ENCODE results near the gene AGBL3.

The AGBL3 gene

DNA sequence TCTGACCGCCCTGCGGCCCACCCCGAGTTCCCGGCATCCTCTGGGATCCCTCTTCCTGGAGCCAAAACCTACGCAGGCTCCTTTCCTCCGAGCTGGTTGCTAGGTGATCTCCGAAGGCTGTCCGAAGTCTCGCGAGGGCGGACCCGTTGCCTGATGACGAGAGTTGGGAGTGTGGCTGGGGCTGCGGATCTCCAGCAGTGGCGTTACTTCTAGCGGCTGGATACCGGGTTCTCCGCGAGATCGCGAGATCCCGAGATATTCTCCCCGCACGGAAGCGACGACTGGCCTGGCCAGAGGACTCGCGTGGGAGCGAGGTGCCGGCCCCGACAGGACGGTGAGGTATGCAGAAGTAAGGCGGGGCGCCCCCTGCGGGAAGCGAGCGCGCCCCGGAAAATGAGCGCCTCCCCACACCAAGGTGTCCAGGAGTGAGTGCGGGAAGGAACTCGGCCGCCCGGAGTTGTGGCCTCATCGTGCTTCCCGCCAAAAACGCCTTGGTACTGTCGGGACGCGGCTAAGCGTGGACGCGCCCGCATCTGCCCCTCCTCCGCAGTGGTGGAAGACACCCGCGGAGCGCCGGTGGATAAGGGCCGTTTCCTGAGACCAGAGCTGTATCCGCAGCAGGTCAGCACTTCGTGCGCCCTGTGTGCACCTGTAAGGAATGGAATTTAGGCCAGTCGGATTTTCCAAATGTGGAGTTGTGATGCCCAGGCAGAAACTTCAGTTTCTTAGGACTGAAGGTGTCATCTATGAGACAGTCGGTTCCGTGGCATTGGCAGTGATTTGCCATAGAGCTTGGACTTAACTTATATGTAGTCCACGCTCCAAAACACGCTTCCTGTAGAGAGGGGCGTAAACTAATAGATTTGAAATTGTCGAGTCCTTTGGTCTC is at the start of gene AGBL3:
AGBL3 (plus strand) TSS at position 146 of the 889 bp plus-strand sequence. CDS start 1,426 bp downstream, outside the sequence.
- peaks cover 12% of the 10 kb centered on the region for H3K4me1 Mint-ChIP-seq (ENCODE audit: low read depth)
- intact Hi-C loops (cut with micrococcal nuclease) = loop anchor here (1.0 to 5.0 kb wide), 3 partner anchors 161 to 224 kb away; partner anchors contain the start of genes CYREN and TMEM140
- peaks cover 18% of the 10 kb centered on the region for H3K36me3 Mint-ChIP-seq (ENCODE audit: low read depth)
- no peaks in the 10 kb centered on the region for H3K9me3 Mint-ChIP-seq
- H3K27ac Mint-ChIP-seq = peak within 1 kb of the TSS; percentile 95
- H3K27me3 Mint-ChIP-seq = no peaks in the 10 kb centered on the region
- peak within 1 kb of the TSS; percentile 98 for H3K4me3 Mint-ChIP-seq

DNA sequence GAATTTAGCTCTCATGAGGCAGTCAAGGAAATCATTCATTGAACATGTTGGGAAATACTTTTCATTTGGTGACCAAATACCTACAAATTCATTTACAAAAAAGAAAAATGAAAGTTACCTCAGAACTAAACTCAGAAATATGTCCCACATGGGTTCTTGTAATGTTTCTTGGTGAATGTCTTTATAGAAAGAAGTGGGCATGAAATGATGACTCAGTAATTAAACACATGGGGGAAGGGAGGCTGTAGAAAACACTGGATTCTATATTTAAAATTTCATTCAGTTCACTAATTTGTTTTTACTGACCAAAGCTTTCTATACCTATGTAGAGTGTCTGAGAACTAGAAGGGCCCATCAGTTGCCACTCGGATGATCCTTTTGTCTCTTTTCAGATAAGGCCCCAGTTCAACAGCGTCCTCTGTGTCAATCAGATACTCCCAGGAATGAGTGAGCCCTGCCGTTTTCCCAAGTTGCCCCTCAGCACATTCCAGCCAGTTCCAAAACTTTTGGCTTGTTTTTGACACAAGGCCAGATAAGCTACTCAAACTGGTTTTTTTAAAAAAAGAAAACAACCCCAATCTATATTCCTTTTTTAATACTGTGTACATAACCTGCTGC is 49.3 kb upstream of the AGBL3 start:
- H3K9me3 Mint-ChIP-seq = peaks cover 5% of the 10 kb centered on the region
- intact Hi-C loops (cut with micrococcal nuclease) = no loop called here
- H3K4me1 Mint-ChIP-seq (ENCODE audit: low read depth) = peaks cover 23% of the 10 kb centered on the region
- no peak overlapping the region for H3K4me3 Mint-ChIP-seq
- peak overlapping the region; percentile 73 for H3K27ac Mint-ChIP-seq
- no peaks in the 10 kb centered on the region for H3K27me3 Mint-ChIP-seq
- no peaks in the 10 kb centered on the region for H3K36me3 Mint-ChIP-seq (ENCODE audit: low read depth)

DNA sequence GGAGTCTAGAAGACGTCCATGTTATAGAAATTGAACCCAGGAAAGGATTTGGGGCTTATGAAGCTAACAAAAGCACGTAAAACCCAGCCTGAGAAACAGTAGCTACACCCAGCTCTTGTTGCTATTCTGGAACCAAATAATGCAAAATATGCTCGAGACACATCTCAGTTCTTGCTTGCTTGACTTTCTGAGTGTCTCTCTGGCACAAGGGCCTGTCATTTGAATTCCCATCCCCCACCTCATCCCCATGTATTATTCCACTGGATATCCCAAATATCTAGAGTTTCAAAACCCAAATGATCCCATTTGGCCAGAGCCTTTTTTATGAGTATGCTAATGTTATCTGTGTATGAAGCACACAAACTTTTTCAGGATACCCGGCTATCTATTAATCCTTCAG is 48.2 kb upstream of the AGBL3 start:
- H3K27me3 Mint-ChIP-seq = no peaks in the 10 kb centered on the region
- intact Hi-C loops (cut with micrococcal nuclease) = no loop called here
- peaks cover 18% of the 10 kb centered on the region for H3K4me1 Mint-ChIP-seq (ENCODE audit: low read depth)
- no peaks in the 10 kb centered on the region for H3K36me3 Mint-ChIP-seq (ENCODE audit: low read depth)
- peaks cover under 1% of the 10 kb centered on the region for H3K9me3 Mint-ChIP-seq
- no peak overlapping the region for H3K27ac Mint-ChIP-seq
- no peak overlapping the region for H3K4me3 Mint-ChIP-seq

DNA sequence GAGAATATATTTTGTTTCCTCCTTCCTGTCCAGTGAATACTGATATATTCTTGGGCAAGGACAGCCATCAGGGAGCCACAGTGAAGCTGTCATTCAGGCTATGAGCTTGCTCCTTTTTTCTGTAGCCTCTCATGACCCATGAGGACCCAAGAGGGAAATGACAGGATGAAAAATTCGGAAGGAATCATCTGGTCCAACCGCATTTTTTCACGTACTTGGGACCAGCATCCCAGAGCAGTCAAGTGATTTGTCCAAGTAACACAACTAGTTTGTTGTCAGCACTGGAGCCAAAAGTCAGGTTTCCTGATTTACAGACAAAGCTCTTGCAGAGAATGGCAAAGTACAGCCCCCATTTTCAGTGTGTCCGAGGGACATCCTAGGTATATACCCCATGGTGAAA is 47.2 kb upstream of the AGBL3 start:
- Mint-ChIP-seq H3K36me3 (ENCODE audit: low read depth) (no peaks in the 10 kb centered on the region), H3K27me3 (no peaks in the 10 kb centered on the region), H3K4me1 (ENCODE audit: low read depth) (peaks cover 9% of the 10 kb centered on the region), H3K9me3 (no peaks in the 10 kb centered on the region), H3K27ac (no peak overlapping the region), H3K4me3 (no peak overlapping the region)
- intact Hi-C loops (cut with micrococcal nuclease) = no loop called here

- intact Hi-C loops (cut with micrococcal nuclease) = loop anchor here (5.0 to 10.0 kb wide), 2 partner anchors 186 to 313 kb away; no protein-coding TSS in a partner anchor
- Mint-ChIP-seq H3K4me1 (ENCODE audit: low read depth) (peaks cover 9% of the 10 kb centered on the region), H3K36me3 (ENCODE audit: low read depth) (no peaks in the 10 kb centered on the region), H3K9me3 (no peaks in the 10 kb centered on the region), H3K4me3 (no peak overlapping the region), H3K27ac (no peak overlapping the region), H3K27me3 (no peaks in the 10 kb centered on the region)
These were observed 45.6 kb upstream of the AGBL3 start for GRCh38 chr7:134940729-134941128.

- Mint-ChIP-seq H3K36me3 (ENCODE audit: low read depth) (no peaks in the 10 kb centered on the region), H3K4me3 (no peak overlapping the region), H3K27me3 (no peaks in the 10 kb centered on the region), H3K4me1 (ENCODE audit: low read depth) (peaks cover 13% of the 10 kb centered on the region), H3K27ac (no peak overlapping the region), H3K9me3 (no peaks in the 10 kb centered on the region)
- intact Hi-C loops (cut with micrococcal nuclease) = loop anchor here (5.0 to 10.0 kb wide), 2 partner anchors 187 to 314 kb away; no protein-coding TSS in a partner anchor
These were observed 45.0 kb upstream of the AGBL3 start for GRCh38 chr7:134941185-134941900.

- Mint-ChIP-seq H3K9me3 (no peaks in the 10 kb centered on the region), H3K27ac (no peak overlapping the region), H3K4me1 (ENCODE audit: low read depth) (peaks cover 19% of the 10 kb centered on the region), H3K36me3 (ENCODE audit: low read depth) (no peaks in the 10 kb centered on the region), H3K27me3 (no peaks in the 10 kb centered on the region), H3K4me3 (no peak overlapping the region)
- intact Hi-C loops (cut with micrococcal nuclease) = loop anchor here (5.0 to 10.0 kb wide), 2 partner anchors 187 to 315 kb away; no protein-coding TSS in a partner anchor
These were observed 44.4 kb upstream of the AGBL3 start for GRCh38 chr7:134941952-134942351.

GRCh38 chr7:134942690-134943466 is 43.4 kb upstream of the AGBL3 start:
- peaks cover 3% of the 10 kb centered on the region for H3K27me3 Mint-ChIP-seq
- no peak overlapping the region for H3K27ac Mint-ChIP-seq
- H3K36me3 Mint-ChIP-seq (ENCODE audit: low read depth) = no peaks in the 10 kb centered on the region
- intact Hi-C loops (cut with micrococcal nuclease) = loop anchor here (5.0 to 10.0 kb wide), 2 partner anchors 188 to 316 kb away; no protein-coding TSS in a partner anchor
- H3K4me1 Mint-ChIP-seq (ENCODE audit: low read depth) = peaks cover 15% of the 10 kb centered on the region
- no peaks in the 10 kb centered on the region for H3K9me3 Mint-ChIP-seq
- no peak overlapping the region for H3K4me3 Mint-ChIP-seq

DNA sequence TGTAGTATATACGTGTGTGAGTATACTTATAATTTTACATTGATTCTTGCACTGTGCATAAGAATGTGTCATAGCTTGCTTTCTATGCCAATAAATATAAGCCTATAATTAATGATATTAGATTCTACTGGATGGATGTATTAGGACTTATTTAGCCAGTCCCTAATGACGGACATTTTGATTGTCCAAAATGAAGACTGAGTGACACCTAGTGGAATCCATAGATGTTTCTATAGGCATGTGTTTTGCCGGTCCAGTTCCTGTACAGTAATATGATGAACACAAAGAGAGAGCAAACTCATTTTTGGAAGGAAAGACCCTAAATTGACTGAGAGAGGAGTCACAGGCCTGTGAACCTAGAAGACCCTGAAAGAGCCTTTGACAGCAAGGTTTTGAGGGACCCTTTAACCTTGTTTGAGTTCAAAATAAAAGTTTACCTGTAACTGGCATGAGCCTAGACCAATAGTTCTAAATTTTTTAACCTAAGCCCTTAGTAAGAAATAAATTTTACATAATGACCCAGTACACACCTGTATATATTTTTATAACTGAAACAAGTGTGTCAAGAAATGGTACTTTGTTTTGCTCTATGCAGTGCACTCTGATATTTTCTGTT is 42.4 kb upstream of the AGBL3 start:
- no peaks in the 10 kb centered on the region for H3K9me3 Mint-ChIP-seq
- H3K36me3 Mint-ChIP-seq (ENCODE audit: low read depth) = no peaks in the 10 kb centered on the region
- no peak overlapping the region for H3K4me3 Mint-ChIP-seq
- H3K4me1 Mint-ChIP-seq (ENCODE audit: low read depth) = peaks cover 14% of the 10 kb centered on the region
- H3K27me3 Mint-ChIP-seq = peaks cover 3% of the 10 kb centered on the region
- intact Hi-C loops (cut with micrococcal nuclease) = loop anchor here (2.0 to 10.0 kb wide), 3 partner anchors 189 to 317 kb away; no protein-coding TSS in a partner anchor
- H3K27ac Mint-ChIP-seq = no peak overlapping the region

DNA sequence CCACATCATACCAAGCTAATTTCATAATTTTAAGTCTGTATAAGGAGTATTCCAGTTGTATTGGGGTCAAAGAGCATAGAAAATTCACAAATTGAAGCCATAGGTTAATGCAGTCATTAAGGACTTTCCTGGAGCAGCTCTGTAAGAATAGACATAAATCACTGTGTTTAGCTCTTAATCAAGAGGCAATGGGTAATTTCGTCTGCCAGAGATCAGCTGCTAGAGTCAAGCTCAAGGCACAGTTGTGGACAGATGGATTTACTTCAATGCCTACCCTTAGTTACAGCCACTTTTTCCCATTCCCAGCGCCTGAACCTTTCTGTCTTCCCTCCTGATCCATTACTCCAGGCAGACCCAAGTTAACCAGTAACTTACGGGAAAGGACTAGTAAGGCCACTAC is 40.6 kb upstream of the AGBL3 start:
- no peak overlapping the region for H3K4me3 Mint-ChIP-seq
- H3K27me3 Mint-ChIP-seq = peaks cover 3% of the 10 kb centered on the region
- H3K27ac Mint-ChIP-seq = no peak overlapping the region
- no peaks in the 10 kb centered on the region for H3K9me3 Mint-ChIP-seq
- H3K36me3 Mint-ChIP-seq (ENCODE audit: low read depth) = no peaks in the 10 kb centered on the region
- intact Hi-C loops (cut with micrococcal nuclease) = loop anchor here (2.0 to 10.0 kb wide), 2 partner anchors 191 to 255 kb away; no protein-coding TSS in a partner anchor
- H3K4me1 Mint-ChIP-seq (ENCODE audit: low read depth) = peaks cover 14% of the 10 kb centered on the region

GRCh38 chr7:134946260-134946659 is 40.0 kb upstream of the AGBL3 start:
- H3K27ac Mint-ChIP-seq = no peak overlapping the region

GRCh38 chr7:134947329-134947728 is 39.0 kb upstream of the AGBL3 start:
- H3K9me3 Mint-ChIP-seq = no peaks in the 10 kb centered on the region
- intact Hi-C loops (cut with micrococcal nuclease) = loop anchor here (10.0 kb wide), 1 partner anchor 193 kb away; no protein-coding TSS in a partner anchor
- no peaks in the 10 kb centered on the region for H3K36me3 Mint-ChIP-seq (ENCODE audit: low read depth)
- peaks cover 14% of the 10 kb centered on the region for H3K4me1 Mint-ChIP-seq (ENCODE audit: low read depth)
- no peak overlapping the region for H3K27ac Mint-ChIP-seq
- H3K27me3 Mint-ChIP-seq = peaks cover 3% of the 10 kb centered on the region
- H3K4me3 Mint-ChIP-seq = no peak overlapping the region

More at GRCh38 chr7:134946260-134946659, 40.0 kb upstream of the AGBL3 start:
- peaks cover 14% of the 10 kb centered on the region for H3K4me1 Mint-ChIP-seq (ENCODE audit: low read depth)
- H3K9me3 Mint-ChIP-seq = no peaks in the 10 kb centered on the region
- H3K36me3 Mint-ChIP-seq (ENCODE audit: low read depth) = no peaks in the 10 kb centered on the region
- H3K27me3 Mint-ChIP-seq = peaks cover 3% of the 10 kb centered on the region
- intact Hi-C loops (cut with micrococcal nuclease) = loop anchor here (10.0 kb wide), 1 partner anchor 191 kb away; no protein-coding TSS in a partner anchor
- H3K4me3 Mint-ChIP-seq = no peak overlapping the region
